H9 (cell line): ENCODE results near the gene KRTAP9-3. TPM values are rescaled to one million over a fixed set of nuclear protein-coding genes. Genes with fewer than 3 reads are reported as not detected.

ENCODE experiments used
- DNase-seq: peaks from one replicate; pipeline ENCODE4 v3.0.0-alpha.2; 2017
- H2AFZ ChIP-seq: one replicate; pipeline ENCODE4 v1.6.1; 2013; ENCODE audit warnings: mild to moderate bottlenecking, low read length, control low read depth, moderate library complexity
- H2AK5ac ChIP-seq: 2 replicates; pipeline ENCODE4 v1.6.1; 2013; ENCODE audit warnings: low read length, control low read depth, mixed read lengths; ENCODE audit not compliant: insufficient read length
- H2BK120ac ChIP-seq: one replicate; pipeline ENCODE4 v1.6.1; 2013; ENCODE audit warnings: low read depth, mild to moderate bottlenecking, low read length, control low read depth, inconsistent platforms; ENCODE audit not compliant: poor library complexity, severe bottlenecking
- H2BK12ac ChIP-seq: 2 replicates; pipeline ENCODE4 v1.6.1; 2013; ENCODE audit warnings: low read length, control low read depth, mixed read lengths, low read depth; ENCODE audit not compliant: insufficient read length
- H2BK15ac ChIP-seq: 2 replicates; pipeline ENCODE4 v1.6.1; 2013; ENCODE audit warnings: low read depth, low read length, control low read depth
- H2BK20ac ChIP-seq: one replicate; pipeline ENCODE4 v1.6.1; 2013; ENCODE audit warnings: low read depth, mild to moderate bottlenecking, low read length, control low read depth, inconsistent platforms; ENCODE audit not compliant: poor library complexity, severe bottlenecking
- H2BK5ac ChIP-seq: 2 replicates; pipeline ENCODE4 v1.6.1; 2013; ENCODE audit warnings: low read length, control low read depth, mixed read lengths; ENCODE audit not compliant: insufficient read length
- H3K14ac ChIP-seq: 2 replicates; pipeline ENCODE4 v1.6.1; 2013; ENCODE audit warnings: low read length, control low read depth; ENCODE audit not compliant: insufficient read depth
- H3K18ac ChIP-seq: 2 replicates; pipeline ENCODE4 v1.6.1; 2013; ENCODE audit warnings: low read depth, mild to moderate bottlenecking, mixed read lengths, low read length, control low read depth; ENCODE audit not compliant: insufficient read length
- H3K23ac ChIP-seq: 2 replicates; pipeline ENCODE4 v1.6.1; 2013; ENCODE audit warnings: low read length, control low read depth, mixed read lengths, low read depth; ENCODE audit not compliant: insufficient read length
- H3K23me2 ChIP-seq: 2 replicates; pipeline ENCODE4 v1.6.1; 2013; ENCODE audit warnings: low read depth, mild to moderate bottlenecking, mixed read lengths, low read length, control low read depth; ENCODE audit not compliant: insufficient read length, poor library complexity, severe bottlenecking
- H3K27ac ChIP-seq: 2 replicates; pipeline ENCODE4 v1.5.1; 2013; ENCODE audit warnings: low read length, control low read depth, mixed read lengths, low read depth; ENCODE audit not compliant: insufficient read length
- H3K27me3 ChIP-seq: 2 replicates; pipeline ENCODE4 v1.6.1; 2013; ENCODE audit warnings: low read length, control low read depth, inconsistent platforms; ENCODE audit not compliant: insufficient read depth
- H3K4ac ChIP-seq: 2 replicates; pipeline ENCODE4 v1.6.1; 2013; ENCODE audit warnings: low read depth, mild to moderate bottlenecking, control low read depth, inconsistent platforms, low read length, moderate library complexity
- H3K4me1 ChIP-seq: 2 replicates; pipeline ENCODE4 v1.6.1; 2013; ENCODE audit warnings: low read length, control low read depth, inconsistent platforms; ENCODE audit not compliant: insufficient read depth
- H3K4me2 ChIP-seq: 2 replicates; pipeline ENCODE4 v1.6.1; 2013; ENCODE audit warnings: low read length, control low read depth, mixed read lengths; ENCODE audit not compliant: insufficient read length, insufficient read depth
- H3K56ac ChIP-seq: 2 replicates; pipeline ENCODE4 v1.6.1; 2013; ENCODE audit warnings: low read depth, mild to moderate bottlenecking, mixed read lengths, low read length, control low read depth; ENCODE audit not compliant: insufficient read length
- H3K79me1 ChIP-seq: 2 replicates; pipeline ENCODE4 v1.6.1; 2013; ENCODE audit warnings: low read depth, mild to moderate bottlenecking, moderate library complexity, low read length, control low read depth, inconsistent platforms; ENCODE audit not compliant: insufficient read depth, poor library complexity, severe bottlenecking
- H3K79me2 ChIP-seq: 2 replicates; pipeline ENCODE4 v1.6.1; 2013; ENCODE audit warnings: low read length, control low read depth, inconsistent platforms; ENCODE audit not compliant: insufficient read depth
- H3K9ac ChIP-seq: 2 replicates; pipeline ENCODE4 v1.6.1; 2013; ENCODE audit warnings: low read length, control low read depth, mixed read lengths; ENCODE audit not compliant: insufficient read length; ENCODE audit errors: extremely low read depth
- H3K9me3 ChIP-seq: one replicate; pipeline ENCODE4 v1.6.1; 2013; ENCODE audit warnings: low read depth, low read length, inconsistent platforms; ENCODE audit not compliant: control insufficient read depth
- H3T11ph ChIP-seq: one replicate; pipeline ENCODE4 v1.6.1; 2013; ENCODE audit warnings: mild to moderate bottlenecking, low read length, control low read depth, inconsistent platforms
- H4K20me1 ChIP-seq: one replicate; pipeline ENCODE4 v1.6.1; 2013; ENCODE audit not compliant: control insufficient read depth, insufficient read length, insufficient read depth
- H4K5ac ChIP-seq: 2 replicates; pipeline ENCODE4 v1.6.1; 2013; ENCODE audit warnings: low read depth, mild to moderate bottlenecking, mixed read lengths, low read length, control low read depth; ENCODE audit not compliant: insufficient read length
- H4K8ac ChIP-seq: replicated peaks from 2 replicates; pipeline ENCODE4 v1.6.1; 2013; ENCODE audit warnings: low read length, control low read depth, mixed read lengths, low read depth; ENCODE audit not compliant: insufficient read length
- H4K91ac ChIP-seq: 2 replicates; pipeline ENCODE4 v1.6.1; 2013; ENCODE audit warnings: low read depth, mild to moderate bottlenecking, moderate library complexity, mixed read lengths, low read length, control low read depth; ENCODE audit not compliant: insufficient read length
- H3K27ac Mint-ChIP-seq, 3 experiments: 2 replicates in 2 of 3; 3 replicates in 1 of 3; pipeline ENCODE4 v1.8.0; 2020 to 2021; ENCODE audit warnings: mixed read lengths in 3 of 3, mild to moderate bottlenecking in 1 of 3, moderate library complexity in 1 of 3
- H3K27me3 Mint-ChIP-seq: 2 replicates; pipeline ENCODE4 v1.8.0; 2021; ENCODE audit warnings: low read depth, mild to moderate bottlenecking, moderate library complexity, mixed read lengths
- H3K36me3 Mint-ChIP-seq, 3 experiments: 2 replicates in 2 of 3; 3 replicates in 1 of 3; pipeline ENCODE4 v1.8.0; 2020 to 2021; ENCODE audit warnings: low read depth in 3 of 3, mixed read lengths in 3 of 3; ENCODE audit not compliant: insufficient read depth in 1 of 3
- H3K4me1 Mint-ChIP-seq, 2 experiments: 2 replicates each; pipeline ENCODE4 v1.8.0; 2020; ENCODE audit warnings: mixed read lengths in 2 of 2
- H3K4me3 Mint-ChIP-seq, 2 experiments: 2 replicates in 1 of 2; 3 replicates in 1 of 2; pipeline ENCODE4 v1.8.0; 2020 to 2021; ENCODE audit warnings: mild to moderate bottlenecking in 2 of 2, mixed read lengths in 2 of 2, moderate library complexity in 1 of 2
- H3K9me3 Mint-ChIP-seq, 2 experiments: 2 replicates in 1 of 2; 3 replicates in 1 of 2; pipeline ENCODE4 v1.8.0; 2020; ENCODE audit warnings: mild to moderate bottlenecking in 2 of 2, mixed read lengths in 2 of 2, moderate library complexity in 1 of 2
- CTCF ChIP-seq: fragments of 200-600 bp; sonication (generic); conservative IDR thresholded peaks from 3 replicates; pipeline ENCODE4 v1.8.0; 2021; ENCODE audit warnings: antibody characterized with exemption, mild to moderate bottlenecking
- total RNA-seq: library from RNA; stranded (reverse); gene quantifications from 2 replicates; pipeline ENCODE4 v1.2.1, GENCODE V29; 2021

KRTAP9-3 gene
- total RNA-seq, 1 experiment from 2014 or later = not detected

- H3K4me1 Mint-ChIP-seq = peaks cover 3 to 8% of the 10 kb centered on the region in 2 experiments; a peak in 2 of 4 replicates
These were observed 2.2 kb upstream of the KRTAP9-3 start for GRCh38 chr17:41230094-41230493.

More at GRCh38 chr17:41230094-41230493, 2.2 kb upstream of the KRTAP9-3 start:
- H3K4me3 Mint-ChIP-seq = no peak overlapping the region
- H2BK20ac ChIP-seq = no peak overlapping the region
- H4K91ac ChIP-seq = no peak overlapping the region
- H3K36me3 Mint-ChIP-seq = no peaks in the 10 kb centered on the region
- H3K23ac ChIP-seq = no peak overlapping the region
- H4K5ac ChIP-seq = no peak overlapping the region
- no peaks in the 10 kb centered on the region for H3K4me1 ChIP-seq
- H2AK5ac ChIP-seq = no peak overlapping the region
- H3K18ac ChIP-seq = no peak overlapping the region
- H3K9me3 Mint-ChIP-seq = no peaks in the 10 kb centered on the region; a peak in 1 of 5 replicates
- H3T11ph ChIP-seq = no peak overlapping the region
- H3K79me2 ChIP-seq = no peaks in the 10 kb centered on the region
- no peak overlapping the region for H3K4me2 ChIP-seq
- no peaks in the 10 kb centered on the region for H4K20me1 ChIP-seq
- H3K27me3 ChIP-seq = no peaks in the 10 kb centered on the region
- no peak for TF ChIP-seq CTCF
- H2BK12ac ChIP-seq = no peak overlapping the region
- no peak overlapping the region for H3K27ac ChIP-seq
- H3K9me3 ChIP-seq = no peaks in the 10 kb centered on the region
- no peak overlapping the region for H3K4ac ChIP-seq
- H3K14ac ChIP-seq = no peak overlapping the region
- no peaks in the 10 kb centered on the region for H3K23me2 ChIP-seq
- H2BK5ac ChIP-seq = no peak overlapping the region
- no peaks in the 10 kb centered on the region for H3K79me1 ChIP-seq
- no peak overlapping the region for H3K9ac ChIP-seq
- H4K8ac ChIP-seq = no peak overlapping the region
- H3K27me3 Mint-ChIP-seq = no peaks in the 10 kb centered on the region
- H3K56ac ChIP-seq = no peak overlapping the region
- H2BK120ac ChIP-seq = no peak overlapping the region
- no peak overlapping the region for H2BK15ac ChIP-seq
- no peak for DNase-seq
- H3K27ac Mint-ChIP-seq = no peak overlapping the region
- H2AFZ ChIP-seq = no peak overlapping the region
